ENCODE data around the gene WNT6.
A peak's percentile ranks its signal among the peaks of the same experiment; 100 is the strongest.

WNT6 gene

DNA sequence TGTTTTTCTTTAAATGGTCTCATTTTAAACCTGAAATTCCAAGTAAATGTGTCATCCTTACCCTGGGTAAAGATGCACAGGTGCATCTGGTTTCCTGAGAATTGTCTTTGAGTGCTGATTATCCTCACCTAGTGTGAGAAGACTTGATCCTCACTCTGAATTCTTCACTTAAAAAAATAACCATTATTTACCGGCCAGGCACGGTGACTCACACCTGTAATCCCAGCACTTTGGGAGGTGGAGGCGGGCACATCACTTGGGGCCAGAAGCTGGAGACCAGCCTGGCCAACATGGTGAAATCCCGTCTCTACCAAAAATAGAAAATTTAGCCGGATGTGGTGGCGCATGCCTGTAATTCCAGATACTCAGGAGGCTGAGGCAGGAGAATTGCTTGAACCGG lies 9.9 kb upstream of the WNT6 start:
- in situ Hi-C loops (cut with MboI; ENCODE audit: low pct_unique_long_range_greater_than_20kb, low sequenced_read_pairs, unreplicated experiment): loop anchor here (10.0 to 25.0 kb wide), 2 partner anchors 125 to 437 kb away; partner anchors contain the start of gene VIL1

DNA sequence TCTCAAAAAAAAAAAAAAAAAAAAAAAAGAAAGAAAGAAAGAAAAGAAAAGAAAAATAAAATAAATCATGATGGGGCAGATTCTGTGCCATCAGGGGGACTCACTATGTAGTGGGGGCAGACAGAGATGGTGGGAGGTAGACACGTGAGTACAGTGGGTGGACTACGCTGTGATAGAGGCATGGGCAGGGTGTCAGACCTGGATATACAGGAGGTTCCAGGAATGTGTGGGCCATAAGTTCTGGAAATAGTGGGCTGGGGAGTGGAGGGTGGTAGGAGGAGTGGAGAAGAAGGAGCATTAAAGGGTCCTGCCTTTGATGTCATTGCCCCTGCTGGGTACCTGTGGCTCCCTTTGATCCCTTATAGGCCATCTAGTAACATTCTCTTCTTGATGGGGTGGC lies 8.8 kb upstream of the WNT6 start:
- in situ Hi-C loops (cut with MboI; ENCODE audit: low pct_unique_long_range_greater_than_20kb, low sequenced_read_pairs, unreplicated experiment): no loop called here
- TF ChIP-seq, protein P1, sequence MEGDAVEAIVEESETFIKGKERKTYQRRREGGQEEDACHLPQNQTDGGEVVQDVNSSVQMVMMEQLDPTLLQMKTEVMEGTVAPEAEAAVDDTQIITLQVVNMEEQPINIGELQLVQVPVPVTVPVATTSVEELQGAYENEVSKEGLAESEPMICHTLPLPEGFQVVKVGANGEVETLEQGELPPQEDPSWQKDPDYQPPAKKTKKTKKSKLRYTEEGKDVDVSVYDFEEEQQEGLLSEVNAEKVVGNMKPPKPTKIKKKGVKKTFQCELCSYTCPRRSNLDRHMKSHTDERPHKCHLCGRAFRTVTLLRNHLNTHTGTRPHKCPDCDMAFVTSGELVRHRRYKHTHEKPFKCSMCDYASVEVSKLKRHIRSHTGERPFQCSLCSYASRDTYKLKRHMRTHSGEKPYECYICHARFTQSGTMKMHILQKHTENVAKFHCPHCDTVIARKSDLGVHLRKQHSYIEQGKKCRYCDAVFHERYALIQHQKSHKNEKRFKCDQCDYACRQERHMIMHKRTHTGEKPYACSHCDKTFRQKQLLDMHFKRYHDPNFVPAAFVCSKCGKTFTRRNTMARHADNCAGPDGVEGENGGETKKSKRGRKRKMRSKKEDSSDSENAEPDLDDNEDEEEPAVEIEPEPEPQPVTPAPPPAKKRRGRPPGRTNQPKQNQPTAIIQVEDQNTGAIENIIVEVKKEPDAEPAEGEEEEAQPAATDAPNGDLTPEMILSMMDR (IDR thresholded peaks at IDR 0.05; ENCODE audit: extremely low read depth, insufficient read depth, missing control alignments): no peak
- no peak for DNase-seq (ENCODE audit: low spot score)

More for the DNA sequence above, 9.9 kb upstream of the WNT6 start:
- DNase-seq (ENCODE audit: low spot score): no peak
- TF ChIP-seq, protein P1 (IDR thresholded peaks at IDR 0.05; ENCODE audit: extremely low read depth, insufficient read depth, missing control alignments): no peak

DNA sequence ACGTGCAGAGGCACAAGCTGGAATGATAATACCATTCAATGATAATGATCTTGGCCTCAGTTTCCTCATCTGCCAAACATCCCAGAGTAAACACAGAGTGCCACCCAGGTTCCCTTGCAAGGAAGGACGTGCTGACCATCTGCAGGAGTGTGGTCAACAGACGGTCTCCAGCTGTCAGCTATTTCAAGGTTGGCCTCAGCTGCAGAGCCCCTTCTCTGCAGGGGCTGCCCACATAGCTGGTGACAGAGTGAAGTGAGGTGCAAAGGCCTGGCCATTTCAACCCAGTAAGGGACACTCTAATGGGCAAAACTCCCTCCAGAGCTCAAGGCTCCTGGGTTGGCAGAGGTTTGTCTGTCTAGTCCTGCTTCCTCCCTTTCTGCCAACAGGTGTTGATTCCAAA lies 8.3 kb upstream of the WNT6 start:
- TF ChIP-seq, protein P1 (IDR thresholded peaks at IDR 0.05; ENCODE audit: extremely low read depth, insufficient read depth, missing control alignments): no peak
- no peak for DNase-seq (ENCODE audit: low spot score)
- in situ Hi-C loops (cut with MboI; ENCODE audit: low pct_unique_long_range_greater_than_20kb, low sequenced_read_pairs, unreplicated experiment): no loop called here

DNA sequence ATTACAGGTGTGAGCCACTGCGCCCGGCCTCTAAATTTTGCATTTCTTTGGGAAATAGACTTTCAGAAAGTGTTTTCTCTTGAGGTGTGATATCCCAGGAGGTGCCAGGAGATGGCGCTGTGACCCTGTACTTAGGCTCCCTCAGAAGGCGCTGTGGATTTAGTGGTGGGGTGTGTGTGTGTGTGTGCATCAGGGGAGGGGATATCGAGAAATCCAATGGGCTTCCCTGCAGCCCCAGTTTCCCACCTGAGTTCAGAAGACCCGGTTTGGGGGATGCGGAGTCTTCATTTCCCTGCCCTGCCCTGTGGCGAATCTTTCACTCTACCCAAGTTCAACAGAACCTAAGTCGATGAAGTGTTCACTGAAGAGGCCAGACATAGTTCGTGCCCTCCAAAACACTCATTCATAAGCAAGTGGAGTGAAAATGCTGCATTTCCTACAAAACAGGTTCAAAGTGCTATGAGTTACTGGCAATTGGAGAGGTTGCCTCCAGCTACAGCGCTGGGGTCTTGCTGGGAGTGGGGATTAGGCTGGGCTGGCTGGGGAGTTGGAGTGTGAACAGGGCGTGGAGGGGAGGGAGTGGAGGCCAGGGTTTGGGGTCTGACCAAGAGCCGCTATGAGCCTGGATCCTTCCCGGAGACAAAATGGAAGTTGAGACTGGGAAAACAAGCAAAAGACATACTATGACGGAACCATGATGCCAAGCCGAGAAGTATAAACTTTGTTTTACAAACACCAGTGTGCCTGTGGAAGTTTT lies 6.5 kb upstream of the WNT6 start:
- TF ChIP-seq, protein P1 (IDR thresholded peaks at IDR 0.05; ENCODE audit: extremely low read depth, insufficient read depth, missing control alignments): peak; percentile 85
- DNase-seq (ENCODE audit: low spot score): peak; percentile 70
- in situ Hi-C loops (cut with MboI; ENCODE audit: low pct_unique_long_range_greater_than_20kb, low sequenced_read_pairs, unreplicated experiment): no loop called here

DNA sequence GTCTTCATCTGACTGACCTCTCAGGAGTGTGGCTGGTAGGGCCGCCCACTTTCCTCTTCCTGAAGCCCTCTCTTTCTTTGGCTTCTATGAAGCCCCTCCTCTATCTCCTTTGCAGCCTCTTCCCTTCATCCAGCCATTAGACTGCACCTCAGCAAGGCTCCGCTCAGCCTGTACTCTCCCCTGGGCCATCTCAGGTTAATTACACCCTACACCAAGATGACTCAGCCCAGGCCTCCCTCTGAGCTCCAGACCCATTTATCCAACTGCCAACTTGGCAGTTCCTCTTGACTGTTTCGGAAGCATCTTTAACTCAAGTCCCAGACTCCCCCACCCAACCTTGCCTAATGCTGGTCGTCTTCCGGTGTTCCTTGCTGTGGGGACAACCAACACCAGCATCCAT lies 5.8 kb upstream of the WNT6 start:
- in situ Hi-C loops (cut with MboI; ENCODE audit: low pct_unique_long_range_greater_than_20kb, low sequenced_read_pairs, unreplicated experiment): no loop called here
- TF ChIP-seq, protein P1 (IDR thresholded peaks at IDR 0.05; ENCODE audit: extremely low read depth, insufficient read depth, missing control alignments): no peak
- no peak for DNase-seq (ENCODE audit: low spot score)

DNA sequence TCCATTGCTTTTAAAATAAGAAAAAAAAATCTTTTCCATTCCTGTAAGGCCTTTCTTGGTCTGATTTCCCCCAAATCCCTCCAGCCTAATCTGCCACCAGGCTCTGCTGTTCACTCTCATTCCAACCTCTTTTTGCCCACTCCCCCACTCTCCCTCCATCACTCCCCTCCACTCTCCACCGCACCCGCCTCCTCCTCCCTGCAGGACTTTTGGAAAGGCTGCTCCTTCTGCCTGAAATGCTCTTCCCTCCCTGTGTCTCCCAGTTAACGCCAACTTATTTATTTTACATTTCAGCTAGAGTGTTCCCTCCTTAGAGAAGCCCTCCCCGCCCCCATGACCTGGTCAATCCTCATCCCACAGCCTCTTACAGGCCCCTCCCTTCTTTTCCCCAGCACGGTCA lies 4.7 kb upstream of the WNT6 start:
- TF ChIP-seq, protein P1 (IDR thresholded peaks at IDR 0.05; ENCODE audit: extremely low read depth, insufficient read depth, missing control alignments): no peak
- in situ Hi-C loops (cut with MboI; ENCODE audit: low pct_unique_long_range_greater_than_20kb, low sequenced_read_pairs, unreplicated experiment): no loop called here
- no peak for DNase-seq (ENCODE audit: low spot score)

Measured in GM13977 (cell line).